ENCODE measurements around the gene MMRN2. TPM values are rescaled to one million over a fixed set of nuclear protein-coding genes. Genes with fewer than 3 reads are reported as not detected.

Gene MMRN2
- total and polyA plus RNA-seq, 2 of the 8 experiments (the other 6 are each of a cell fraction or from before 2014, with no cell fraction given) = 1.2 TPM

GRCh38 chr10:86953747-86954680 lies 3.4 kb downstream of the MMRN2 start (continued):
- TF ChIP-seq CHD1 (IDR thresholded peaks at IDR 0.05; ENCODE audit: low read depth, low read length) = no peak
